HCT116 (cell line): ENCODE measurements around the gene HDGF. TPM values are rescaled to one million over a fixed set of nuclear protein-coding genes. Genes with fewer than 3 reads are reported as not detected.

Experiments
- ATAC-seq: fragments of 200-7000 bp; cut with Tn5 transposase; 2 replicates; pipeline ENCODE4 v1.9.1; 2020; ENCODE audit warnings: mild to moderate bottlenecking, moderate library complexity
- BruUV-seq: library from RNA; stranded (reverse); fragments of 400-500 nt; replicated peaks from 2 replicates; lab custom pipeline; 2021; lab: Mats Ljungman, UMichigan
- CTCF ChIA-PET: fragments of 300-600 bp; sonication (Branson Sonifier 250); formaldehyde crosslinking; loops from one replicate; lab custom pipeline; 2021; ENCODE audit warnings: antibody characterized with exemption; lab: Charles Lee
- POLR2A ChIA-PET: fragments of 300-600, 350-600 bp; sonication (Branson Sonifier 250); formaldehyde crosslinking; loops from one replicate; lab custom pipeline; 2021; ENCODE audit warnings: antibody characterized with exemption; lab: Charles Lee
- RAD21 ChIA-PET, 2 experiments: fragments of 300-600 bp; sonication (Branson Sonifier 250); formaldehyde crosslinking; loops; one replicate each; lab custom pipeline; 2023; ENCODE audit warnings: low total read pairs in 2 of 2; ENCODE audit not compliant: uncharacterized antibody in 2 of 2, unreplicated experiment in 2 of 2, low non-redundant PET in 1 of 2; lab: Charles Lee
- DNase-seq: peaks from one replicate; pipeline ENCODE4 v3.0.0-alpha.2; 2010; ENCODE audit warnings: low read depth, low spot score
- H2AFZ ChIP-seq: fragments of 200-600 bp; shearing (Covaris generic), sonication (generic); 2 replicates; pipeline ENCODE4 v1.6.1; 2017; ENCODE audit warnings: low read depth, mixed run types, mixed read lengths, antibody characterized with exemption, low read length; ENCODE audit not compliant: poor library complexity, severe bottlenecking
- H3K27ac ChIP-seq: 2 replicates; pipeline ENCODE4 v1.5.1; 2012; ENCODE audit warnings: low read depth, low read length
- H3K27me3 ChIP-seq: fragments of 200-600 bp; sonication (generic); 2 replicates; pipeline ENCODE4 v1.6.1; 2016; ENCODE audit warnings: mixed run types, low read length, mixed read lengths; ENCODE audit not compliant: insufficient read depth
- H3K36me3 ChIP-seq, 2 experiments: fragments of 200-500 bp in 1 of 2; fragments of 200-600 bp in 1 of 2; sonication (Bioruptor generic) in 1 of 2; sonication (generic) in 1 of 2; 2 replicates each; pipeline versions ENCODE4 v1.5.1 to v1.6.1; 2014 to 2016; ENCODE audit warnings: low read length in 2 of 2, inconsistent platforms in 1 of 2, mixed read lengths in 1 of 2, mixed run types in 1 of 2; ENCODE audit not compliant: insufficient read depth in 2 of 2, control insufficient read depth in 1 of 2
- H3K4me1 ChIP-seq, 2 experiments: fragments of 200-600 bp in 1 of 2; sonication (generic) in 1 of 2; 2 replicates each; pipeline versions ENCODE4 v1.5.1 to v1.6.1; 2012 to 2017; ENCODE audit warnings: low read length in 2 of 2, inconsistent platforms in 1 of 2, mild to moderate bottlenecking in 1 of 2, mixed read lengths in 1 of 2, mixed run types in 1 of 2, moderate library complexity in 1 of 2; ENCODE audit not compliant: insufficient read depth in 2 of 2, control insufficient read depth in 1 of 2
- H3K4me2 ChIP-seq: fragments of 200-600 bp; sonication (generic); 2 replicates; pipeline ENCODE4 v1.6.1; 2017; ENCODE audit warnings: mixed run types, low read length, mixed read lengths
- H3K4me3 ChIP-seq, 2 experiments: fragments of 200-600 bp in 1 of 2; sonication (generic) in 1 of 2; replicated peaks in 1 of 2; 2 replicates each; pipeline ENCODE4 v1.5.1; 2011 to 2016; ENCODE audit warnings: low read length in 2 of 2, control low read depth in 1 of 2, low read depth in 1 of 2, mild to moderate bottlenecking in 1 of 2, mixed read lengths in 1 of 2, mixed run types in 1 of 2
- H3K79me2 ChIP-seq: fragments of 200-600 bp; sonication (generic); 2 replicates; pipeline ENCODE4 v1.6.1; 2017; ENCODE audit warnings: mild to moderate bottlenecking, mixed run types, low read length, moderate library complexity, mixed read lengths; ENCODE audit not compliant: insufficient read depth
- H3K9ac ChIP-seq: fragments of 200-600 bp; sonication (generic); 2 replicates; pipeline ENCODE4 v1.6.1; 2016; ENCODE audit warnings: low read length, mixed read lengths
- H3K9me2 ChIP-seq: fragments of 200-600 bp; sonication (generic), shearing (Covaris generic); 2 replicates; pipeline ENCODE4 v1.6.1; 2017; ENCODE audit warnings: mixed run types, mild to moderate bottlenecking, moderate library complexity; ENCODE audit not compliant: insufficient read depth
- H3K9me3 ChIP-seq, 2 experiments: fragments of 200-500 bp in 1 of 2; fragments of 200-600 bp in 1 of 2; sonication (Bioruptor generic) in 1 of 2; sonication (generic) in 1 of 2; 2 replicates each; pipeline ENCODE4 v1.6.1; 2014 to 2017; ENCODE audit warnings: low read length in 2 of 2, mixed read lengths in 2 of 2, inconsistent platforms in 1 of 2, low read depth in 1 of 2, mild to moderate bottlenecking in 1 of 2, mixed run types in 1 of 2, moderate library complexity in 1 of 2; ENCODE audit not compliant: control insufficient read depth in 1 of 2, insufficient read depth in 1 of 2
- H4K20me1 ChIP-seq: fragments of 200-600 bp; sonication (generic), shearing (Covaris generic); 2 replicates; pipeline ENCODE4 v1.6.1; 2017; ENCODE audit warnings: mixed run types, mild to moderate bottlenecking, moderate library complexity; ENCODE audit not compliant: insufficient read depth
- SIN3A ChIP-seq: IDR thresholded peaks from 2 replicates; pipeline ENCODE4 v1.6.1; 2012; ENCODE audit warnings: low read depth
- intact Hi-C: fragments of 100-400 bp; cut with micrococcal nuclease; formaldehyde crosslinking; loops from 2 replicates; pipeline ENCODE4 v1.10.0; 2022
- total RNA-seq: library from RNA; stranded (reverse); gene quantifications from one replicate; pipeline ENCODE4 v1.2.1, GENCODE V29; 2021; ENCODE audit not compliant: unreplicated experiment
- TF ChIP-seq, protein P1 (sequence below), 3 experiments: fragments of 200-600 bp in 1 of 3; sonication (generic) in 1 of 3; IDR thresholded peaks in 2 of 3; conservative IDR thresholded peaks in 1 of 3; 2 replicates each; pipeline ENCODE4 v1.5.1; 2012 to 2017; ENCODE audit warnings: low read depth in 2 of 3, low read length in 2 of 3, antibody characterized with exemption in 1 of 3, borderline replicate concordance in 1 of 3, control low read depth in 1 of 3, mild to moderate bottlenecking in 1 of 3, mixed read lengths in 1 of 3, mixed run types in 1 of 3, moderate library complexity in 1 of 3; ENCODE audit not compliant: insufficient read depth in 1 of 3
- TF ChIP-seq, protein P2 (sequence below): IDR thresholded peaks from 2 replicates; pipeline ENCODE4 v1.6.1; 2012; ENCODE audit warnings: low read depth

Gene HDGF
- total RNA-seq, 1 experiment from 2014 or later, result 304 TPM

DNA sequence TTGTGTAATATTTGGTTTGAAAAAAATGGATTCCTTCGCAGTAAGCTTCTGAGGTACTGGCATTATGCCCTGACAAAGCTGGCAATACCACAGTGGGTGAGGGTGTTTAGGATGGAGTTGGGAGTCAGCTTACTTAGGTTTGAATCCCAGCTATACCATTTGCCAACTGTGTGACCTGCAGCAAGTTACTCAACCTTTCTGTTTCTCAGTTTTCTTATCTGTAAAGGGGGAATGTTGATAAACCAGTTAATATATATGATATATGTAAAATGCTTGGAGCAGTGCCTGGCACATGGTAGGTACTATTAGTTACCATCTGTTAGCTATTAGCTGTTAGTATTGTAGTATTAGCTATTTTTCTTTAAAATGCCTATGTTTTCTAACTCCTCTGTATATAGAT, 4.9 kb upstream of the HDGF start:
- RAD21 ChIA-PET, result interaction anchor here in 1 of 2 experiments (0.6 kb wide), 1 partner anchor 9 kb away, joined by 8 read pairs; no protein-coding TSS in a partner anchor
- BruUV-seq, result no TSS peak
- POLR2A ChIA-PET, result no interaction called here

More for the DNA sequence above, 4.9 kb upstream of the HDGF start:
- Histone ChIP-seq H3K9ac (no peak overlapping the region), H3K79me2 (peaks cover 22% of the 10 kb centered on the region), H3K4me1 (peaks cover 3 to 18% of the 10 kb centered on the region in 2 experiments; a peak in 3 of 4 replicates), H4K20me1 (no peaks in the 10 kb centered on the region), H3K27me3 (no peaks in the 10 kb centered on the region), H3K4me3 (no peak overlapping the region), H3K9me3 (no peaks in the 10 kb centered on the region), H2AFZ (no peak overlapping the region), H3K27ac (no peak overlapping the region), H3K9me2 (no peaks in the 10 kb centered on the region), H3K36me3 (no peaks in the 10 kb centered on the region), H3K4me2 (no peak overlapping the region)
- DNase-seq, result no peak
- CTCF ChIA-PET, result interaction anchor here (1.1 to 1.3 kb wide), 2 partner anchors 15 to 30 kb away, joined by 3 read pairs; partner anchors contain the start of gene MRPL24
- intact Hi-C loops, result no loop called here
- TF ChIP-seq, protein P1, sequence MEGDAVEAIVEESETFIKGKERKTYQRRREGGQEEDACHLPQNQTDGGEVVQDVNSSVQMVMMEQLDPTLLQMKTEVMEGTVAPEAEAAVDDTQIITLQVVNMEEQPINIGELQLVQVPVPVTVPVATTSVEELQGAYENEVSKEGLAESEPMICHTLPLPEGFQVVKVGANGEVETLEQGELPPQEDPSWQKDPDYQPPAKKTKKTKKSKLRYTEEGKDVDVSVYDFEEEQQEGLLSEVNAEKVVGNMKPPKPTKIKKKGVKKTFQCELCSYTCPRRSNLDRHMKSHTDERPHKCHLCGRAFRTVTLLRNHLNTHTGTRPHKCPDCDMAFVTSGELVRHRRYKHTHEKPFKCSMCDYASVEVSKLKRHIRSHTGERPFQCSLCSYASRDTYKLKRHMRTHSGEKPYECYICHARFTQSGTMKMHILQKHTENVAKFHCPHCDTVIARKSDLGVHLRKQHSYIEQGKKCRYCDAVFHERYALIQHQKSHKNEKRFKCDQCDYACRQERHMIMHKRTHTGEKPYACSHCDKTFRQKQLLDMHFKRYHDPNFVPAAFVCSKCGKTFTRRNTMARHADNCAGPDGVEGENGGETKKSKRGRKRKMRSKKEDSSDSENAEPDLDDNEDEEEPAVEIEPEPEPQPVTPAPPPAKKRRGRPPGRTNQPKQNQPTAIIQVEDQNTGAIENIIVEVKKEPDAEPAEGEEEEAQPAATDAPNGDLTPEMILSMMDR (IDR thresholded peaks at IDR 0.05 in 2 of 3, conservative IDR thresholded peaks at IDR 0.05 in 1 of 3; ENCODE audit: borderline replicate concordance in 1 of 3, insufficient read depth in 1 of 3, low read depth in 2 of 3, low read length in 2 of 3), result no peak
- TF ChIP-seq, protein P2, sequence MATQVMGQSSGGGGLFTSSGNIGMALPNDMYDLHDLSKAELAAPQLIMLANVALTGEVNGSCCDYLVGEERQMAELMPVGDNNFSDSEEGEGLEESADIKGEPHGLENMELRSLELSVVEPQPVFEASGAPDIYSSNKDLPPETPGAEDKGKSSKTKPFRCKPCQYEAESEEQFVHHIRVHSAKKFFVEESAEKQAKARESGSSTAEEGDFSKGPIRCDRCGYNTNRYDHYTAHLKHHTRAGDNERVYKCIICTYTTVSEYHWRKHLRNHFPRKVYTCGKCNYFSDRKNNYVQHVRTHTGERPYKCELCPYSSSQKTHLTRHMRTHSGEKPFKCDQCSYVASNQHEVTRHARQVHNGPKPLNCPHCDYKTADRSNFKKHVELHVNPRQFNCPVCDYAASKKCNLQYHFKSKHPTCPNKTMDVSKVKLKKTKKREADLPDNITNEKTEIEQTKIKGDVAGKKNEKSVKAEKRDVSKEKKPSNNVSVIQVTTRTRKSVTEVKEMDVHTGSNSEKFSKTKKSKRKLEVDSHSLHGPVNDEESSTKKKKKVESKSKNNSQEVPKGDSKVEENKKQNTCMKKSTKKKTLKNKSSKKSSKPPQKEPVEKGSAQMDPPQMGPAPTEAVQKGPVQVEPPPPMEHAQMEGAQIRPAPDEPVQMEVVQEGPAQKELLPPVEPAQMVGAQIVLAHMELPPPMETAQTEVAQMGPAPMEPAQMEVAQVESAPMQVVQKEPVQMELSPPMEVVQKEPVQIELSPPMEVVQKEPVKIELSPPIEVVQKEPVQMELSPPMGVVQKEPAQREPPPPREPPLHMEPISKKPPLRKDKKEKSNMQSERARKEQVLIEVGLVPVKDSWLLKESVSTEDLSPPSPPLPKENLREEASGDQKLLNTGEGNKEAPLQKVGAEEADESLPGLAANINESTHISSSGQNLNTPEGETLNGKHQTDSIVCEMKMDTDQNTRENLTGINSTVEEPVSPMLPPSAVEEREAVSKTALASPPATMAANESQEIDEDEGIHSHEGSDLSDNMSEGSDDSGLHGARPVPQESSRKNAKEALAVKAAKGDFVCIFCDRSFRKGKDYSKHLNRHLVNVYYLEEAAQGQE, result no peak
- TF ChIP-seq SIN3A, result no peak
- ATAC-seq, result no peak
